K562 (cell line): ENCODE data around the gene HEMK1. TPM values are rescaled to one million over a fixed set of nuclear protein-coding genes. Genes with fewer than 3 reads are reported as not detected.

Experiments
- AFF4 ChIP-seq: sonication (generic); formaldehyde crosslinking; IDR thresholded peaks from 2 replicates; pipeline ENCODE4 v1.8.0; 2023; ENCODE audit warnings: mild to moderate bottlenecking, missing genetic modification reagents
- ARID1B ChIP-seq: fragments of 450-650 bp; IDR thresholded peaks from 2 replicates; pipeline ENCODE4 v1.6.1; 2016; ENCODE audit warnings: antibody characterized with exemption, mild to moderate bottlenecking, inconsistent platforms
- CEBPZ ChIP-seq: fragments of 150-350 bp; IDR thresholded peaks from 2 replicates; pipeline ENCODE4 v1.6.1; 2014; ENCODE audit warnings: low read depth, mild to moderate bottlenecking, low read length, borderline replicate concordance
- COPS2 ChIP-seq: fragments of 450-650 bp; conservative IDR thresholded peaks from 2 replicates; pipeline ENCODE4 v1.6.1; 2016; ENCODE audit warnings: mild to moderate bottlenecking, moderate library complexity
- DPF2 ChIP-seq: fragments of 450-650 bp; IDR thresholded peaks from 2 replicates; pipeline ENCODE4 v1.6.1; 2016
- ELF4 ChIP-seq: fragments of 450-650 bp; formaldehyde crosslinking; IDR thresholded peaks from 2 replicates; pipeline ENCODE4 v1.4.0; 2022; ENCODE audit warnings: missing genetic modification characterization
- HLTF ChIP-seq: fragments of 450-650 bp; IDR thresholded peaks from 2 replicates; pipeline ENCODE4 v1.6.1; 2016
- IRF2 ChIP-seq: sonication (generic); formaldehyde crosslinking; IDR thresholded peaks from 2 replicates; pipeline ENCODE4 v1.8.1; 2022; ENCODE audit warnings: mild to moderate bottlenecking, missing genetic modification reagents
- KAT7 ChIP-seq: sonication (generic); formaldehyde crosslinking; IDR thresholded peaks from 2 replicates; pipeline ENCODE4 v1.8.0; 2022; ENCODE audit warnings: missing genetic modification reagents, mild to moderate bottlenecking, borderline replicate concordance
- MEF2A ChIP-seq: IDR thresholded peaks from 2 replicates; pipeline ENCODE4 v1.6.1; 2011; ENCODE audit warnings: low read depth, mild to moderate bottlenecking, low read length, moderate library complexity; ENCODE audit not compliant: control insufficient read depth
- MTA2 ChIP-seq: fragments of 450-650 bp; IDR thresholded peaks from 2 replicates; pipeline ENCODE4 v1.6.1; 2016; ENCODE audit warnings: low read depth
- RBM17 ChIP-seq: fragments of 200-400 bp; formaldehyde crosslinking; IDR thresholded peaks from 2 replicates; pipeline ENCODE4 v1.6.1; 2017; ENCODE audit warnings: low read depth, mild to moderate bottlenecking, low read length, borderline replicate concordance
- SMARCB1 ChIP-seq: IDR thresholded peaks from 2 replicates; pipeline ENCODE4 v1.6.1; 2011; ENCODE audit warnings: improper control_type of control experiment, low read depth; ENCODE audit not compliant: insufficient read length
- TCFL5 ChIP-seq: fragments of 250-450 bp; sonication (Bioruptor Pico); conservative IDR thresholded peaks from 2 replicates; pipeline ENCODE4 v1.6.1; 2021; ENCODE audit warnings: mild to moderate bottlenecking, moderate library complexity, matching md5 sums
- U2AF2 ChIP-seq: fragments of 200-400 bp; formaldehyde crosslinking; optimal IDR thresholded peaks from 2 replicates; pipeline ENCODE3; 2017; ENCODE audit warnings: low read depth, mild to moderate bottlenecking, low read length
- ZBTB11 ChIP-seq, 3 experiments: fragments of 200-800 bp in 1 of 3; fragments of 250-450 bp in 1 of 3; fragments of 450-650 bp in 1 of 3; sonication (Bioruptor Pico) in 1 of 3; sonication (Bioruptor generic) in 1 of 3; formaldehyde crosslinking in 1 of 3; IDR thresholded peaks; 2 replicates each; pipeline versions ENCODE4 v1.6.1 to v1.8.0; 2016 to 2022; ENCODE audit warnings: mild to moderate bottlenecking in 2 of 3, missing genetic modification characterization in 2 of 3, missing compliant biosample characterization in 1 of 3, moderate library complexity in 1 of 3
- ZBTB7A ChIP-seq: IDR thresholded peaks from 2 replicates; pipeline ENCODE4 v1.6.1; 2011; ENCODE audit warnings: low read depth, mild to moderate bottlenecking, low read length, moderate library complexity, borderline replicate concordance; ENCODE audit not compliant: control insufficient read depth
- ZNF766 ChIP-seq: fragments of 200-800 bp; sonication (Bioruptor generic); conservative IDR thresholded peaks from 2 replicates; pipeline ENCODE4 v1.6.1; 2016; ENCODE audit warnings: missing genetic modification characterization, missing compliant biosample characterization
- polyA plus RNA-seq, 8 experiments: library from polyadenylated mRNA; depleted of rRNA in 4 of 8; stranded (reverse) in 5 of 8; unstranded in 3 of 8; fragments of >200 nt; fragmentation: Nextera tagmentation in 2 of 8; fragmentation: Illumina TruSeq in 1 of 8; extraction: Ambion mirVana in 2 of 8; extraction: Trizol in 1 of 8; gene quantifications; 2 replicates each; pipeline versions ENCODE4 v1.2.1 to v1.2.3, GENCODE V29; 2011 to 2014; ENCODE audit warnings: inconsistent platforms in 1 of 8, missing spikeins in 1 of 8
- total RNA-seq, 7 experiments: library from RNA; depleted of rRNA in 6 of 7; stranded (reverse); fragments of >200 nt in 6 of 7; fragmentation: Illumina TruSeq in 2 of 7; extraction: Trizol in 2 of 7; gene quantifications; 2 replicates each; pipeline versions ENCODE4 v1.2.1 to v1.2.3, GENCODE V29; 2011 to 2021; ENCODE audit warnings: low replicate concordance in 1 of 7

HEMK1 gene
- total and polyA plus RNA-seq, 9 of the 15 experiments (the other 6 are each of a cell fraction or from before 2014, with no cell fraction given), result 2.0 to 16.8 (median 11.4) TPM

- TF ChIP-seq CEBPZ, result no peak
- peak; percentile 69 for TF ChIP-seq ARID1B
- no peak for TF ChIP-seq U2AF2
- no peak for TF ChIP-seq IRF2 (CRISPR knock-in tag)
- TF ChIP-seq MTA2, result no peak
- no peak for TF ChIP-seq KAT7
- no peak for TF ChIP-seq SMARCB1
- no peak for TF ChIP-seq COPS2
- TF ChIP-seq ZBTB7A, result no peak
- no peak for TF ChIP-seq RBM17
- no peak for TF ChIP-seq TCFL5
- TF ChIP-seq ZNF766, result no peak
- TF ChIP-seq DPF2, result peak; percentile 23; the same call in 1 of the 2 replicates
- TF ChIP-seq HLTF, result peak; percentile 80; the same call in 1 of the 2 replicates
- TF ChIP-seq ELF4, result no peak
- TF ChIP-seq ZBTB11 (CRISPR knock-in tag; IDR thresholded peaks at IDR 0.05), result no peak
- no peak for TF ChIP-seq MEF2A
- TF ChIP-seq AFF4, result no peak
Observed at GRCh38 chr3:50600141-50600753, 30.9 kb downstream of the HEMK1 start (continued).
